Parathyroid adenoma (tissue), 2 donors: ENCODE results near the gene LYL1.

ENCODE experiments used
- H2AFZ ChIP-seq: fragments of 300-600 bp; sonication (generic); one replicate; pipeline ENCODE4 v1.7.0; 2017; ENCODE audit warnings: antibody characterized with exemption, mild to moderate bottlenecking
- H3K27ac ChIP-seq: fragments of 300-600 bp; sonication (generic); one replicate; pipeline ENCODE4 v1.7.0; 2017
- H3K27me3 ChIP-seq: fragments of 300-600 bp; sonication (generic); one replicate; pipeline ENCODE4 v1.7.0; 2017; ENCODE audit warnings: low read length; ENCODE audit not compliant: control insufficient read depth, insufficient read depth
- H3K36me3 ChIP-seq: fragments of 300-600 bp; sonication (generic); one replicate; pipeline ENCODE4 v1.7.0; 2017; ENCODE audit warnings: low read length; ENCODE audit not compliant: control insufficient read depth, insufficient read depth
- H3K4me1 ChIP-seq: fragments of 300-600 bp; sonication (generic); one replicate; pipeline ENCODE4 v1.7.0; 2017; ENCODE audit warnings: control low read depth
- H3K4me2 ChIP-seq: fragments of 300-600 bp; sonication (generic); one replicate; pipeline ENCODE4 v1.7.0; 2017; ENCODE audit warnings: low read length
- H3K4me3 ChIP-seq: fragments of 300-600 bp; sonication (generic); one replicate; pipeline ENCODE4 v1.7.0; 2017; ENCODE audit warnings: low read depth, low read length
- H3K79me2 ChIP-seq: fragments of 300-600 bp; sonication (generic); one replicate; pipeline ENCODE4 v1.7.0; 2017; ENCODE audit warnings: control low read depth
- H3K9ac ChIP-seq: fragments of 300-600 bp; sonication (generic); one replicate; pipeline ENCODE4 v1.7.0; 2017; ENCODE audit warnings: mild to moderate bottlenecking
- H3K9me3 ChIP-seq: fragments of 300-600 bp; sonication (generic); one replicate; pipeline ENCODE4 v1.7.0; 2017; ENCODE audit warnings: low read length; ENCODE audit not compliant: control insufficient read depth
- CTCF ChIP-seq: fragments of 300-600 bp; sonication (generic); IDR thresholded peaks from one replicate; pipeline ENCODE4 v1.7.0; 2017; ENCODE audit warnings: antibody characterized with exemption, mild to moderate bottlenecking
- donor health status: primary hyperparathyroidism.

The LYL1 gene

DNA sequence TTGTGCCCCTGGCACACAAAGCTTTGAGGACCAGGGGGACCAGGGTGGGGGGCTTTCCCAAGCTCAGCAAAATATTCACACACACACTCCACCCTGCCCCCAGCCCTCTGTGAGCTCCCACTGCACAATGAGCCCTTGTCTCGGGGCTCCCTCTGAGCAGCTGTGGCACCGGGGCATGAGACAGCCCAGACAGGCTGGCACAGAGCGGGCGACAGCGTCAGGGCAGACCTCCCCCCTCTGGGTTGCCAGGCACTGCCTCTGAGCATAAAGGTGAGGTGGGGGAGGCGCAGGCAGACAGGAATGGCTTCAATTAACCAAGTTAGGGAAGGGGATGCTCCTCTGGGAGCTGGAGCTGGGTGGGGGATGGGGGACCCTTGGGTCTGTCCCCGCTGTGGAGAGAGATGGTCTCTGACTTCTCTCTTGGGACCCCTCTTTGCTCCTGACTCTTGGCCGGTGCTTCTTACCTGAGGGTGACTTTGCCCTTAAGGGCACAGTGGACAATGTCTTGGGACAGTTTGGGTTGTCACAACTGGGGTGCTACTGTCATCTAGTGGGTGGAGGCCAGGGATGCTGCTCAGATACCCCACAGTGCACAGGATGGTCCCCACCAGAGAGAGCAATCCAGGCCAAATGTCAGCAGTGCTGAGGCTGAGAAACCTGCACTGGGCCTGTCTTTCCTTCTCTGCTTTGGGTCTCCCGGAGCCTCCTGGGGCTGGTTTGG lies 30.3 kb downstream of the LYL1 start:
- Histone ChIP-seq H3K9ac (no peak overlapping the region), H2AFZ (no peak overlapping the region), H3K27me3 (no peaks in the 10 kb centered on the region), H3K4me2 (no peak overlapping the region), H3K79me2 (no peaks in the 10 kb centered on the region), H3K36me3 (no peaks in the 10 kb centered on the region), H3K4me3 (no peak overlapping the region), H3K27ac (no peak overlapping the region), H3K4me1 (no peaks in the 10 kb centered on the region), H3K9me3 (no peaks in the 10 kb centered on the region)
- no peak for TF ChIP-seq CTCF

DNA sequence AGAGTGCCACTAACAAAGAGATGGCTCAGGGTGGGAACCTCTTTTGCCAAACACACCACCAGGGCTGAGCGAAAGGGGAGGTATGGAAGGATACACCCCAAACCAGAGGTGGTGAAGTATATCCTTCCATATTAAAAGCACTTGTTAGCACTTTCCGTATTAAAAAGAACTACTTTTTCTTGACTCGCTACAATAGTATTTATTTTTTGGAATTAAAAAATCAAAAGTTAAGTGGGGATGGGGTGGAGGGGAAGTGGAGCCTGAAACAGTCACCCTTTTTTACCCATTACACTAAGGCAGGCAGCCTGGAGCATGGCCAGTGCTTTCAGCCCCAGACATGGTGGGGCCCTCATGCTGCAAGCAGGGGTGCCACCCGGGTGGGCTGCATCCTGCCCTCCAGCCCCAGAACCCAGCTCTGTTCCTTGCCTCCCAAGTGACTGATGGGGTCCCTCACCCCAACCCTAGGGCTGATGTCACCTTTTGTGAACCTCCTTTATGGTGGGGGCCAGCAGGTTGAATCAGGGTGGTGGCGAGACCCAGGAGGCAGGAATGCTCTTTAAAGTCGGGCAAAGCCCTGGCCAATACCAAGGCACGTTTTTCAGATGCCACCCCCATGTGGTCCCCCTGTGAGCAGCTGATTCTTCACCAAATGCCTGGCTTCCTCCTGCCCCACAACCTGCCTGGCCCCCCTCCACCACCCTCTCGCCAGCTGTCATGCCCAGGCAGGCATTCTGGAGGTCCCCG lies 31.0 kb downstream of the LYL1 start:
- no peaks in the 10 kb centered on the region for H3K4me1 ChIP-seq
- H3K36me3 ChIP-seq, result no peaks in the 10 kb centered on the region
- TF ChIP-seq CTCF, result no peak
- no peak overlapping the region for H3K9ac ChIP-seq
- no peaks in the 10 kb centered on the region for H3K79me2 ChIP-seq
- H3K27ac ChIP-seq, result no peak overlapping the region
- H3K4me2 ChIP-seq, result no peak overlapping the region
- H3K9me3 ChIP-seq, result no peaks in the 10 kb centered on the region
- H3K27me3 ChIP-seq, result no peaks in the 10 kb centered on the region
- H3K4me3 ChIP-seq, result no peak overlapping the region
- no peak overlapping the region for H2AFZ ChIP-seq

GRCh38 chr19:13070425-13071140 lies 32.1 kb downstream of the LYL1 start:
- no peak overlapping the region for H3K27ac ChIP-seq
- no peaks in the 10 kb centered on the region for H3K36me3 ChIP-seq
- no peak overlapping the region for H3K9ac ChIP-seq
- no peaks in the 10 kb centered on the region for H3K4me1 ChIP-seq
- no peaks in the 10 kb centered on the region for H3K9me3 ChIP-seq
- no peak overlapping the region for H3K4me2 ChIP-seq
- no peaks in the 10 kb centered on the region for H3K79me2 ChIP-seq
- no peak for TF ChIP-seq CTCF
- H3K4me3 ChIP-seq, result no peak overlapping the region
- no peak overlapping the region for H2AFZ ChIP-seq
- H3K27me3 ChIP-seq, result no peaks in the 10 kb centered on the region

GRCh38 chr19:13069415-13070359 lies 33.0 kb downstream of the LYL1 start:
- no peak overlapping the region for H3K4me3 ChIP-seq

More at GRCh38 chr19:13069415-13070359, 33.0 kb downstream of the LYL1 start:
- Histone ChIP-seq H3K27ac (no peak overlapping the region), H3K9me3 (no peaks in the 10 kb centered on the region), H3K4me1 (no peaks in the 10 kb centered on the region), H3K36me3 (no peaks in the 10 kb centered on the region), H2AFZ (no peak overlapping the region), H3K9ac (no peak overlapping the region), H3K4me2 (no peak overlapping the region), H3K27me3 (no peaks in the 10 kb centered on the region), H3K79me2 (peaks cover 2% of the 10 kb centered on the region)
- TF ChIP-seq CTCF, result no peak
